GM12873 (cell line): Measurements from ENCODE around the gene HTRA2.

Experiments
- CTCF ChIP-seq: IDR thresholded peaks from 2 replicates; pipeline ENCODE4 v1.5.1; 2012; ENCODE audit warnings: low read depth, mild to moderate bottlenecking, moderate library complexity, low read length, control low read depth; ENCODE audit not compliant: insufficient read depth; ENCODE audit errors: missing control alignments

Gene HTRA2

DNA sequence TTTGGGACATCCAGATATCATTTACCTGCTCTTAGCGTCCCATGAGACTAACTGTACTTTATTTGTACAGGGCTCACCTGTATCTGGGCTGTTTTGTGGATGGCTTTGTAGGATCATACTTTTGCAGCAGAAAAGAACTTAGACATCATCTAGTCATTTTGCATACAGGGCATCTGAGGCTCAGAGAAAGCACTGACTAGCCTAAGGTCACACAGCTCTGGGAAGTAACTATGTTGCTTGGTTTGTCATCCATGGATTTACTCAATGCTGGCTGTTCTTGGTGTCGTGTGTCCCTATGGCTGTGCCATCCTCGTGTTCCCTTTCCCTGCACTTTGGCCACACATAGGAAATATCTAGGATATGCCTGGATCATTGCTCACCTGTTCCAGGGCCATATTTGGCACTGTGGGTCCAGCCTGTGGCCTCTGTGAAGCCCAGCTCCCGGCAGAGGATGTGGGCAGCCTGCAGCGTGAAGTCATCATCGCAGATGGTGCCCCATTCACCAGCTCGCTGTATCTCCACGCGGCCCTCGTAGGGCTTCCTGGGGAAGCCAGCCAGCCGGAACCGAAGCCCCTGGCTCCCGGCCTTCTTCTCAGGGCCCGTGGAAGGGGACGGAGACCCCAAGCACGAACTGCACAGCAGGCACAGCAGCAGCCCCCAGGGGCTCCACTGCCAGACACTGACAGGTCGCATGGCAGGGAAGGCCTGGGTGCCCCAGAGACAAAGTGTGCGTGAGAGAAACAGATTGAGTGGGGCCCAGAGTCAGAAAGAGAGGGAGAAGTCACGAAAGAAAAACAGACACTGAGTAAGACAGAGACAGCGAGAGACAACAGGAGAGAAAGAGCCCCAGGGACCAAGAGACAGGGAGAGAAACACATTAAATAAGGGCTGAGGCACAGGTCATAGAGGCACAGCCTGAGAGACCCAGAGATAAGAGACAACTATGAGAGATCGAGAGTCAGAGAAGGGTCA, 22.5 kb downstream of the HTRA2 start:
- no peak for TF ChIP-seq CTCF

GRCh38 chr2:74552914-74553811, 23.4 kb downstream of the HTRA2 start:
- TF ChIP-seq CTCF: peak; percentile 7

DNA sequence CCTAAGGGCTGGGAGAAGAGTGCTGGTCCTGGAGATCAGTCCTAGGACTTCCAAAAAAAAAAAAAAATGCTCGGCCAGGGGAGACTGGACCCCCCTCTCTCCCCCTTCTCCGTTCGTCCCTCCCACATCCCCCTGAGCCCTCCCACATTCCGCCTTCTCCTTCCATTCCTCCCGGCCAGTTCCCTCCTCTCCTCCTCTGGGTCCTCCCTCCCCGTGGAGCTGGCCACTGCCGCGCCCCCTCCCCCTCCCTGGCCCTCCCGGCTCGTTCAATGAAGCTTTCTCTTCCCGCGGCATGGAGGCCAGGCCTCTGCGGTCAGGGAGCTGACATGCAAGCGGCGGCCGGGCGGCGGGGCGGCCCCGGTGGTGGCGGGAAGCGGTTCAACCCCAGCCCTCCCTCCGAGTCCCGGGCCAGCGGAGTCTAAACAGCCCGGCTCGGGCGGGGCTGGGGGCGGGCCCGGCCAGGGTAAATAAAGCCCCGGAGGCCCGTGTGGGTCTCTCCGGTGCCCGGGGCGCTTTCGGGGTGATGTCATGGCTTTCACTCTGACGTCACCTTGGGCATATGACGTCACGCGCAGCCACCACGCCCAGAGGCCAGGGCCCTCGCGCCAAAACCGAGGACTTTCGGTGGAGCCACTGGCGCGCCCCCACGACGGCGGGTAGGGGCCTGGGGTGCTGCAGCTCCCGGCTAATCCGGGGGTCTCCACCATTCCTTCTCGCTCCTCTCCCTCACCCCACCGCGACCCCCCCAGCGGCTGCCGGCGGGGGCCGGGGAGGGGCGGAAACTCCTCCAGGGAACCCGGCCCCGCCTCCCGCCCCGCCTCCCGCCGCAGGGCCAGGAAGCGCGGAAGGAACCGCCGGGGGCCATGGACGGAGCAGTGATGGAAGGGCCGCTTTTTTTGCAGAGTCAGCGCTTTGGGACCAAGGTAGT, 24.4 kb downstream of the HTRA2 start, which contains the start of the genes DOK1 and LOXL3:
Gene DOK1, plus strand, starts transcription at position 829 of the 928 bp plus-strand sequence. Its CDS starts 35 bp downstream, at position 864.
Gene LOXL3, minus strand, starts transcription at position 51 of the 928 bp plus-strand sequence. CDS start 1,308 bp downstream, outside the sequence.
- no peak for TF ChIP-seq CTCF

- TF ChIP-seq CTCF: no peak
Observed at GRCh38 chr2:74554820-74555531, 25.2 kb downstream of the HTRA2 start.

- no peak for TF ChIP-seq CTCF
Observed at GRCh38 chr2:74555610-74556103, 25.9 kb downstream of the HTRA2 start.

DNA sequence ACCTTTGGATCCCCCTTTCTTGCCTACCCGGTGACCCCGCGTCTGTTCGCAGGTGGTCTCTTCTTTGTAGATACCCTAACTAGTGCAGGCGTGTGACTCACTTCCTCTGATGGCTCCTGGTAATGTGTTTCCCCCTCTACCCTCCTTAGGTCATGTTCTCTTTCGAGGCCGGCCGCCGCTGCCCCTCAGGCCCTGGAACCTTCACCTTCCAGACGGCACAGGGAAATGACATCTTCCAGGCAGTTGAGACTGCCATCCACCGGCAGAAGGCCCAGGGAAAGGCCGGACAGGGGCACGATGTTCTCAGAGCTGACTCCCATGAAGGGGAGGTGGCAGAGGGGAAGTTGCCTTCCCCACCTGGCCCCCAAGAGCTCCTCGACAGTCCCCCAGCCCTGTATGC, 26.4 kb downstream of the HTRA2 start:
- no peak for TF ChIP-seq CTCF
